HepG2 (cell line): ENCODE results near the gene FRMD3. TPM values are rescaled to one million over a fixed set of nuclear protein-coding genes. Genes with fewer than 3 reads are reported as not detected.

ENCODE experiments used
- ATAC-seq: fragments of 200-7000 bp; cut with Tn5 transposase; 3 replicates; pipeline ENCODE4 v1.9.1; 2020; ENCODE audit warnings: mild to moderate bottlenecking, moderate library complexity
- BruUV-seq: library from RNA; stranded (reverse); fragments of 400-500 nt; replicated peaks from 2 replicates; lab custom pipeline; 2021; lab: Mats Ljungman, UMichigan
- CTCF ChIA-PET: fragments of 300-600 bp; formaldehyde crosslinking; extraction: SDS; loops from one replicate; lab custom pipeline; 2021; ENCODE audit warnings: low total read pairs, inconsistent platforms, low intra/inter-chr PET ratio; lab: Yijun Ruan, JAX
- POLR2A ChIA-PET: fragments of 350-600 bp; sonication (Branson Sonifier 250); formaldehyde crosslinking; loops from one replicate; lab custom pipeline; 2020; ENCODE audit warnings: antibody characterized with exemption, inconsistent platforms; lab: Yijun Ruan, JAX
- DNase-seq: peaks from one replicate; pipeline ENCODE4 v3.0.0-alpha.2; 2015; ENCODE audit warnings: low spot score
- FAIRE-seq: peaks from 3 replicates; lab custom pipeline; 2011; peaks lifted over from hg19 to GRCh38; lab: Jason Lieb, UNC
- H2AFZ ChIP-seq: one replicate; pipeline ENCODE4 v1.6.1; 2011; ENCODE audit warnings: low read length, inconsistent platforms
- H3K27ac ChIP-seq: fragments of 300-600 bp; 3 replicates; pipeline ENCODE4 v1.8.0; 2011; ENCODE audit warnings: mixed run types, mild to moderate bottlenecking, mixed read lengths, low read length, inconsistent platforms; ENCODE audit not compliant: insufficient read depth; ENCODE audit errors: extremely low read length
- H3K27me3 ChIP-seq, 2 experiments: fragments of 200-600 bp in 1 of 2; 2 replicates in 1 of 2; 3 replicates in 1 of 2; pipeline versions ENCODE4 v1.6.0 to v1.8.0; 2011; ENCODE audit warnings: low read length in 2 of 2, mild to moderate bottlenecking in 2 of 2, moderate library complexity in 2 of 2, inconsistent platforms in 1 of 2; ENCODE audit not compliant: insufficient read depth in 2 of 2, control insufficient read depth in 1 of 2
- H3K36me3 ChIP-seq, 2 experiments: fragments of 200-600 bp in 1 of 2; replicated peaks in 1 of 2; 2 replicates in 1 of 2; 3 replicates in 1 of 2; pipeline versions ENCODE4 v1.5.1 to v1.8.0; 2011; ENCODE audit warnings: low read length in 2 of 2, inconsistent platforms in 1 of 2; ENCODE audit not compliant: insufficient read depth in 2 of 2, control insufficient read depth in 1 of 2
- H3K4me1 ChIP-seq: 2 replicates; pipeline ENCODE4 v1.5.1; 2012; ENCODE audit warnings: low read length, inconsistent platforms; ENCODE audit not compliant: insufficient read depth
- H3K4me2 ChIP-seq: 2 replicates; pipeline ENCODE4 v1.6.0; 2011; ENCODE audit warnings: low read depth, low read length, inconsistent platforms
- H3K4me3 ChIP-seq, 3 experiments: fragments of 200-600 bp in 1 of 3; sonication (generic), shearing (Covaris generic) in 1 of 3; replicated peaks in 1 of 3; 2 replicates each; pipeline ENCODE4 v1.5.1; 2011 to 2016; ENCODE audit warnings: low read length in 3 of 3, inconsistent platforms in 2 of 3, low read depth in 2 of 3, mild to moderate bottlenecking in 2 of 3, control low read depth in 1 of 3, mixed read lengths in 1 of 3; ENCODE audit not compliant: insufficient read depth in 1 of 3
- H3K79me2 ChIP-seq: one replicate; pipeline ENCODE4 v1.6.1; 2011; ENCODE audit warnings: low read length, inconsistent platforms; ENCODE audit not compliant: insufficient read depth
- H3K9ac ChIP-seq: 2 replicates; pipeline ENCODE4 v1.6.0; 2011; ENCODE audit warnings: mild to moderate bottlenecking, low read depth, low read length, inconsistent platforms; ENCODE audit not compliant: insufficient read depth
- H3K9me3 ChIP-seq: 2 replicates; pipeline ENCODE4 v1.5.1; 2012; ENCODE audit warnings: mild to moderate bottlenecking, low read length
- H4K20me1 ChIP-seq: 2 replicates; pipeline ENCODE4 v1.6.0; 2011; ENCODE audit warnings: inconsistent platforms, mild to moderate bottlenecking, low read length, moderate library complexity; ENCODE audit not compliant: insufficient read depth
- GFI1 ChIP-seq: sonication (generic); formaldehyde crosslinking; IDR thresholded peaks from 2 replicates; pipeline ENCODE4 v1.5.0; 2020; ENCODE audit warnings: missing genetic modification reagents, mild to moderate bottlenecking, borderline replicate concordance
- LRRFIP1 ChIP-seq: sonication (generic); formaldehyde crosslinking; conservative IDR thresholded peaks from 2 replicates; pipeline ENCODE4 v1.4.0; 2020; ENCODE audit warnings: missing genetic modification reagents
- NFYC ChIP-seq: IDR thresholded peaks from 2 replicates; pipeline ENCODE4 v1.6.1; 2016; ENCODE audit warnings: missing genetic modification reagents, missing compliant biosample characterization
- PHF21A ChIP-seq: sonication (generic); formaldehyde crosslinking; IDR thresholded peaks from 2 replicates; pipeline ENCODE4 v1.5.0; 2020; ENCODE audit warnings: mild to moderate bottlenecking, missing genetic modification reagents
- ZFX ChIP-seq: sonication (generic); formaldehyde crosslinking; IDR thresholded peaks from 2 replicates; pipeline ENCODE4 v1.4.0; 2020; ENCODE audit warnings: mild to moderate bottlenecking, low read depth, missing genetic modification reagents, moderate library complexity
- ZNF674 ChIP-seq: sonication (generic); formaldehyde crosslinking; IDR thresholded peaks from 2 replicates; pipeline ENCODE4 v1.5.0; 2020; ENCODE audit warnings: low read depth, mild to moderate bottlenecking, missing genetic modification reagents
- WGBS: methylation state at CpG from one replicate; pipeline ENCODE4 v1.1.6; 2017; ENCODE audit warnings: low lambda C conversion rate; 5-methylcytosine and 5-hydroxymethylcytosine counted together
- in situ Hi-C: cut with HindIII; loops from 2 replicates; pipeline ENCODE4 v1.10.0; 2017; ENCODE audit warnings: low pct_unique_long_range_greater_than_20kb; ENCODE audit not compliant: extremely low pct_ligation_motif_present
- intact Hi-C: fragments of 100-400 bp; cut with micrococcal nuclease; formaldehyde crosslinking; loops from one replicate; pipeline ENCODE4 v1.10.0; 2022; ENCODE audit not compliant: unreplicated experiment
- polyA plus RNA-seq, 8 experiments: library from polyadenylated mRNA; depleted of rRNA in 3 of 8; stranded (reverse) in 7 of 8; unstranded in 1 of 8; fragments of >200 nt; fragmentation: Illumina TruSeq in 4 of 8; extraction: Trizol in 4 of 8; gene quantifications; 2 replicates each; pipeline versions ENCODE4 v1.2.1 to v1.2.3, GENCODE V29; 2011 to 2016; ENCODE audit warnings: low read depth in 4 of 8, missing spikeins in 1 of 8, mixed read lengths in 1 of 8; ENCODE audit not compliant: insufficient read depth in 1 of 8
- total RNA-seq, 5 experiments: library from RNA; depleted of rRNA; stranded (reverse); fragments of >200 nt; fragmentation: Illumina TruSeq; extraction: Trizol; gene quantifications; 2 replicates each; pipeline ENCODE4 v1.2.3, GENCODE V29; 2016; ENCODE audit warnings: low read depth in 1 of 5
- TF ChIP-seq, protein P1 (sequence below): sonication (generic); formaldehyde crosslinking; IDR thresholded peaks from 2 replicates; pipeline ENCODE4 v1.9.0; 2022; ENCODE audit warnings: low read depth, missing genetic modification reagents

FRMD3 gene
- total and polyA plus RNA-seq, 2 of the 13 experiments (the other 11 are each of a cell fraction or from before 2014, with no cell fraction given), result 3.2 to 7.7 TPM

DNA sequence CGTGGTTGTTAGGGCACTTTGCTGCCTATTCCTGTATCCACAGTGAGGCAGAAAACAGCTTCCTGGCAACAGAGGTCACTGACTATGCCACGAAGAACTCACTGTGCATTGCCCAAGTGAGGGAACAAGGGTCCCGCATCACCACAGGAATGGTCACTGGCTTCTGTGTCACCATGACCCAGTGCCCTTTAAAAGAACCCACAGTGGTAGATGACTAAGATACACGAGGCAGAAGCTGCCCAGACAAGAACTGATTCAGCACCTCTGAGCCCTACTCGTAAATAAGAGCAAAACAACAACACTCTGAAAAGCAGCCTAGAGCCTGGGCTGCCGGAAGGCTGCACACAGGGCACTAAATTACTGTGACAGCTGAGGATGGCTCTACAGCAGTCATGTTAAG lies 238.6 kb downstream of the FRMD3 start:
- in situ Hi-C loops, result no loop called here
- H3K4me1 ChIP-seq, result no peaks in the 10 kb centered on the region
- TF ChIP-seq PHF21A (CRISPR knock-in tag) (no peak), GFI1 (CRISPR knock-in tag) (no peak), ZNF674 (CRISPR knock-in tag) (no peak), ZFX (no peak), LRRFIP1 (CRISPR knock-in tag) (no peak), NFYC (no peak)
- TF ChIP-seq, protein P1, sequence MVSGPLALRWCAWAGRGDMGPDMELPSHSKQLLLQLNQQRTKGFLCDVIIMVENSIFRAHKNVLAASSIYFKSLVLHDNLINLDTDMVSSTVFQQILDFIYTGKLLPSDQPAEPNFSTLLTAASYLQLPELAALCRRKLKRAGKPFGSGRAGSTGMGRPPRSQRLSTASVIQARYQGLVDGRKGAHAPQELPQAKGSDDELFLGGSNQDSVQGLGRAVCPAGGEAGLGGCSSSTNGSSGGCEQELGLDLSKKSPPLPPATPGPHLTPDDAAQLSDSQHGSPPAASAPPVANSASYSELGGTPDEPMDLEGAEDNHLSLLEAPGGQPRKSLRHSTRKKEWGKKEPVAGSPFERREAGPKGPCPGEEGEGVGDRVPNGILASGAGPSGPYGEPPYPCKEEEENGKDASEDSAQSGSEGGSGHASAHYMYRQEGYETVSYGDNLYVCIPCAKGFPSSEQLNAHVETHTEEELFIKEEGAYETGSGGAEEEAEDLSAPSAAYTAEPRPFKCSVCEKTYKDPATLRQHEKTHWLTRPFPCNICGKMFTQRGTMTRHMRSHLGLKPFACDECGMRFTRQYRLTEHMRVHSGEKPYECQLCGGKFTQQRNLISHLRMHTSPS (CRISPR knock-in tag), result no peak
- TF ChIP-seq, all 625 proteins: peak for 0
- Histone ChIP-seq H3K4me3 (no peak overlapping the region), H3K27ac (no peak overlapping the region), H4K20me1 (no peaks in the 10 kb centered on the region), H3K4me2 (no peak overlapping the region), H3K9ac (no peak overlapping the region), H3K36me3 (peaks cover 1 to 34% of the 10 kb centered on the region in 2 experiments; a peak in 4 of 5 replicates), H3K79me2 (no peaks in the 10 kb centered on the region), H3K9me3 (no peaks in the 10 kb centered on the region), H3K27me3 (no peaks in the 10 kb centered on the region), H2AFZ (no peak overlapping the region)
- ChIA-PET CTCF (no interaction called here), POLR2A (no interaction called here)
- no TSS peak for BruUV-seq
- 76% methylated on average over 6 of the region's 6 CpGs for WGBS
- ATAC-seq (no peak), FAIRE-seq (no peak), DNase-seq (no peak)
- intact Hi-C loops, result no loop called here
